ENCODE data around the gene RECQL5.
"Not testable (repeated sequence)": the region's sequence is repeated elsewhere in the genome, so short reads cannot be mapped to it uniquely, and the experiment has no call there.

The RECQL5 gene

GRCh38 chr17:75639771-75640555 is 27.0 kb downstream of the RECQL5 start:
- FAIRE-seq (no peak), DNase-seq (ENCODE audit: insufficient read length, low spot score) (no peak)
- TF ChIP-seq, protein P1, sequence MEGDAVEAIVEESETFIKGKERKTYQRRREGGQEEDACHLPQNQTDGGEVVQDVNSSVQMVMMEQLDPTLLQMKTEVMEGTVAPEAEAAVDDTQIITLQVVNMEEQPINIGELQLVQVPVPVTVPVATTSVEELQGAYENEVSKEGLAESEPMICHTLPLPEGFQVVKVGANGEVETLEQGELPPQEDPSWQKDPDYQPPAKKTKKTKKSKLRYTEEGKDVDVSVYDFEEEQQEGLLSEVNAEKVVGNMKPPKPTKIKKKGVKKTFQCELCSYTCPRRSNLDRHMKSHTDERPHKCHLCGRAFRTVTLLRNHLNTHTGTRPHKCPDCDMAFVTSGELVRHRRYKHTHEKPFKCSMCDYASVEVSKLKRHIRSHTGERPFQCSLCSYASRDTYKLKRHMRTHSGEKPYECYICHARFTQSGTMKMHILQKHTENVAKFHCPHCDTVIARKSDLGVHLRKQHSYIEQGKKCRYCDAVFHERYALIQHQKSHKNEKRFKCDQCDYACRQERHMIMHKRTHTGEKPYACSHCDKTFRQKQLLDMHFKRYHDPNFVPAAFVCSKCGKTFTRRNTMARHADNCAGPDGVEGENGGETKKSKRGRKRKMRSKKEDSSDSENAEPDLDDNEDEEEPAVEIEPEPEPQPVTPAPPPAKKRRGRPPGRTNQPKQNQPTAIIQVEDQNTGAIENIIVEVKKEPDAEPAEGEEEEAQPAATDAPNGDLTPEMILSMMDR (IDR thresholded peaks at IDR 0.05; ENCODE audit: insufficient read depth, missing control alignments): no peak

- TF ChIP-seq, protein P1 (IDR thresholded peaks at IDR 0.05; ENCODE audit: insufficient read depth, missing control alignments): no peak
- FAIRE-seq (no peak), DNase-seq (ENCODE audit: insufficient read length, low spot score) (no peak)
Measured at GRCh38 chr17:75639327-75639726, 27.6 kb downstream of the RECQL5 start.

GRCh38 chr17:75638893-75639292 is 28.1 kb downstream of the RECQL5 start:
- DNase-seq (ENCODE audit: insufficient read length, low spot score): no peak
- no peak for FAIRE-seq
- TF ChIP-seq, protein P1 (IDR thresholded peaks at IDR 0.05; ENCODE audit: insufficient read depth, missing control alignments): no peak

DNA sequence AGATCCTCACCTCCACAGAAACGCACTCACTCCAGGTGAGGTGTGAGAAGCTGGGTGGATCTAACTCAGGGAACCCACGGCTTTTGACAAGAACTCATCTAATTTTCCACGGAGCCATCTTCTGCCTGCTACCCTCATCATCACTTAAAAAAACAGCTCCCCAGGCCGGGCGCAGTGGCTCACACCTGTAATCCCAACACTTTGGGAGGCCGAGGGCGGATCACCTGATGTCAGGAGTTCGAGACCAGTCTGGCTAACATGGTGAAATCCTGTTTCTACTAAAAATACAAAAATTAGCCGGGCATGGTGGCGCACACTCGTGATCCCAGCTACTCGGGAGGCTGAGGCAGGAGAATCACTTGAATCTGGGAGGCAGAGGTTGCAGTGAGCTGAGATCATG is 28.9 kb downstream of the RECQL5 start:
- not testable (repeated sequence) for FAIRE-seq; DNase-seq (ENCODE audit: insufficient read length, low spot score)

- DNase-seq (ENCODE audit: insufficient read length, low spot score) (no peak), FAIRE-seq (no peak)
- TF ChIP-seq, protein P1 (IDR thresholded peaks at IDR 0.05; ENCODE audit: insufficient read depth, missing control alignments): no peak
Measured at GRCh38 chr17:75637551-75637950, 29.4 kb downstream of the RECQL5 start.

GRCh38 chr17:75637143-75637538 is 29.8 kb downstream of the RECQL5 start:
- no peak for DNase-seq (ENCODE audit: insufficient read length, low spot score)
- FAIRE-seq: no peak
- TF ChIP-seq, protein P1 (IDR thresholded peaks at IDR 0.05; ENCODE audit: insufficient read depth, missing control alignments): no peak

DNA sequence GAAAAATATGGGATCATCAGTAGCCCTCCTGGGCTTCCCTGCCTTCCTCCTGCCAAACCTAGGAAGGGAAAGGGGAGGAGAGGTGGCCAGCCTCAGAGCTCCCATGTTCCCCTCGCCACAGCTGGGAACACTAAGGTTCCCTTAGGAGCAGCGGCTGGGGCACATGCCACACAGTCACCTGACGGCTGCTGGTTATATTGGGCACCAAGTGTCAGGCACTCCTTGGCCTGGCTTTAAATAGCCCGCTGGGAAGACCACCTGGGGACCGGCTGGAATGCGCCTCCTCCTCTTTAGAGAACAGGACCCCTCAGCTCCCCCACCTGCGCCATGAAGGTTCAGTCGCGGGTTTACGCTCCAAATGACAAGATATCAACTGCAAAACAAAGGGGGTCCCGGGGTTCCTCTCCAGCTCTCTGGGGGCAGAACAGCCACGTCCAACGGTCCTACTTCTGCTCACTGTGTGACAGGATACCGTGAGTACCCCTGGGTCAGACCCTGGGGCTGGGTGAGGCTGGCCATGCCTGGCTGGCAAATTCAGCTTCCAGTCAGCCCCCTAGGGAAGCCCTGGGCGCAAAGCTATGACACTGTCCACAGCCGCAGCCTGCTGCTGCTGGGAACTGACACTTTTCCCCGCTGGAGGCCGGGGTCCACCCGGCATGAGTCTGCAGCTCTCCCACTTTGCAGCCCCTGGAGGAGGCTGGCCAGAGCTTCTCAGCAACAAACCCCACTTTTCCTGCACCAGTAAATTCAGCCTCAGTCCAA is 30.4 kb downstream of the RECQL5 start:
- FAIRE-seq: no peak
- TF ChIP-seq, protein P1 (IDR thresholded peaks at IDR 0.05; ENCODE audit: insufficient read depth, missing control alignments): no peak
- peak; percentile 17 for DNase-seq (ENCODE audit: insufficient read length, low spot score)

Measured in D721Med (cell line).